ENCODE results near the gene DIAPH1.

DNA sequence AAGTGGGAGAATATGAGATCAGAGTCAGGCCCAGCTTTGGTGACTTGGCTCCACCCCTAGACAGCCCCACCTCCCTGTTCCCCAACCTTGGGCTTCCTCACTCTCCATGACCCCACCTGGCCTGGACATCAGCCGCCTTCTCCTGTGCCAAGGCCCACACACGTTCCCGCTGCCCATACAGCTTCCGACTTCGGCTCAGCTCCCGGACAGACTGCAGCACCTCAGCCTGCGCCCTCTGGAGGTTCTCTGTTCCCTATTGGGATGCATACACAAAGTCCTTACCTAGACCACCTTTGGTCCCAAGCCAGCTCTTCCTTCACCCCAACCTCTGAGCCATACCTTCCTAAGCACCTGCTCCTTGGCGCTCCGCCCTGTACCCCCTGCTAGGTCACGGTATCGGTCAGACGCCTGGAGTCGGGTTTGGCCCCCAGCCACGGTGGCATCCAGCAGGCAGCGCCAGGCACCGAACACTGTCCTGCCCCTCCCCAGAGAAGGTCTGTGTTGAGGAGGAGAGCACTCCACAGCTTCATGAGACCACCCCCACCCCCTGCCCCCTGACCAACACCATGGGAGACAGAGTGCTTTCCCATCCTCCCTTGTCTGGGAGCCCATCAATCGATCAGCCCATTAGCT lies 30.4 kb upstream of the DIAPH1 start:
- TF ChIP-seq POLR2A (IDR thresholded peaks at IDR 0.05) (no peak), CTCF (IDR thresholded peaks at IDR 0.05) (no peak)
